GM18505 (cell line): Measurements from ENCODE around the gene ACLY.

ENCODE experiments used
- ATAC-seq: cut with Tn5 transposase; IDR thresholded peaks from one replicate; pipeline ENCODE4 v1.9.1; 2021; ENCODE audit not compliant: unreplicated experiment
- POLR2A ChIP-seq: IDR thresholded peaks from 4 replicates; pipeline ENCODE4 v1.6.1; 2011; ENCODE audit warnings: borderline replicate concordance; ENCODE audit not compliant: insufficient read depth, insufficient read length; ENCODE audit errors: extremely low read depth

The ACLY gene

GRCh38 chr17:41825175-41825845 is 93.4 kb downstream of the ACLY start:
- no peak for TF ChIP-seq POLR2A
- ATAC-seq, result no peak

GRCh38 chr17:41824086-41824485 is 94.7 kb downstream of the ACLY start:
- no peak for ATAC-seq
- TF ChIP-seq POLR2A, result no peak

- no peak for ATAC-seq
- no peak for TF ChIP-seq POLR2A
These were observed 95.2 kb downstream of the ACLY start for GRCh38 chr17:41823580-41823979.

- ATAC-seq, result no peak
- TF ChIP-seq POLR2A, result no peak
These were observed 95.6 kb downstream of the ACLY start for GRCh38 chr17:41823141-41823524.

GRCh38 chr17:41822216-41823140 is 96.3 kb downstream of the ACLY start:
- no peak for ATAC-seq
- no peak for TF ChIP-seq POLR2A

GRCh38 chr17:41821776-41822175 is 97.0 kb downstream of the ACLY start:
- no peak for TF ChIP-seq POLR2A
- ATAC-seq, result no peak

- no peak for ATAC-seq
- no peak for TF ChIP-seq POLR2A
These were observed 100.7 kb downstream of the ACLY start for GRCh38 chr17:41818024-41818423.
